ENCODE results near the gene PIH1D1. TPM values are rescaled to one million over a fixed set of nuclear protein-coding genes. Genes with fewer than 3 reads are reported as not detected.

PIH1D1 gene
- total RNA-seq, 2 experiments from 2014 or later, result 145 to 151 TPM

GRCh38 chr19:49488863-49489537 lies 37.4 kb upstream of the PIH1D1 start:
- peaks cover 0 to 8% of the 10 kb centered on the region in 2 experiments for H3K9me3 ChIP-seq (ENCODE audit: control insufficient read depth in 1 of 2, insufficient read depth in 1 of 2, low read length in 2 of 2)
- H3K4me3 Mint-ChIP-seq, result peak overlapping the region; percentile 91
- intact Hi-C loops (cut with DNase I, micrococcal nuclease), result loop anchor here in 1 of 2 experiments (2.0 to 10.0 kb wide), 2 partner anchors 14 to 404 kb away; partner anchors contain the start of genes FLT3LG and SNRNP70
- H3K36me3 Mint-ChIP-seq (ENCODE audit: low read depth), result peaks cover 86% of the 10 kb centered on the region
- ChIA-PET POLR2A (interaction anchor here (0.7 to 3.5 kb wide), 7 partner anchors 7 to 153 kb away, joined by 3 to 52 read pairs (median 12); partner anchors contain the start of genes PIH1D1, RPS11 and SCAF1), CTCF (interaction anchor here (0.8 to 1.5 kb wide), 7 partner anchors 13 to 81 kb away, joined by 3 to 5 read pairs (median 4); partner anchors contain the start of gene FLT3LG)
- no peak for TF ChIP-seq CTCF (IDR thresholded peaks at IDR 0.05)
- peaks cover 79% of the 10 kb centered on the region for H3K36me3 ChIP-seq (ENCODE audit: insufficient read depth, low read length)
- ATAC-seq (ENCODE audit: poor library complexity) (no peak), DNase-seq (peak in 1 of 14 experiments; percentile 20)
- no peaks in the 10 kb centered on the region for H3K9me3 Mint-ChIP-seq
- H3K4me1 Mint-ChIP-seq (ENCODE audit: low read depth), result peaks cover 67% of the 10 kb centered on the region
- no peaks in the 10 kb centered on the region for H3K27me3 ChIP-seq (ENCODE audit: control insufficient read depth in 1 of 2, insufficient read depth in 2 of 2, low read length in 2 of 2)
- no peaks in the 10 kb centered on the region for H3K27me3 Mint-ChIP-seq
- peaks cover 67% of the 10 kb centered on the region for H3K4me1 ChIP-seq (ENCODE audit: insufficient read depth, low read length)
- peak overlapping the region; percentile 92 for H3K27ac Mint-ChIP-seq
- peak overlapping the region; percentile 60 to 81 for H3K27ac ChIP-seq (ENCODE audit: low read depth in 1 of 2, low read length in 2 of 2)
- H3K4me3 ChIP-seq (ENCODE audit: low read length), result peak overlapping the region; percentile 77

GRCh38 chr19:49488046-49488862 lies 36.6 kb upstream of the PIH1D1 start:
- intact Hi-C loops (cut with DNase I, micrococcal nuclease), result loop anchor here in 1 of 2 experiments (2.0 to 10.0 kb wide), 2 partner anchors 13 to 403 kb away; partner anchors contain the start of genes FLT3LG and SNRNP70
- Histone ChIP-seq H3K4me3 (ENCODE audit: low read length) (peak overlapping the region; percentile 77), H3K9me3 (ENCODE audit: control insufficient read depth in 1 of 2, insufficient read depth in 1 of 2, low read length in 2 of 2) (peaks cover 0 to 3% of the 10 kb centered on the region in 2 experiments), H3K27me3 (ENCODE audit: control insufficient read depth in 1 of 2, insufficient read depth in 2 of 2, low read length in 2 of 2) (no peaks in the 10 kb centered on the region), H3K36me3 (ENCODE audit: insufficient read depth, low read length) (peaks cover 83% of the 10 kb centered on the region), H3K27ac (ENCODE audit: low read depth in 1 of 2, low read length in 2 of 2) (peak overlapping the region; percentile 60 to 81), H3K4me1 (ENCODE audit: insufficient read depth, low read length) (peaks cover 65% of the 10 kb centered on the region)
- Mint-ChIP-seq H3K9me3 (no peaks in the 10 kb centered on the region), H3K36me3 (ENCODE audit: low read depth) (peaks cover 92% of the 10 kb centered on the region), H3K4me3 (peak overlapping the region; percentile 91), H3K27ac (peak overlapping the region; percentile 92), H3K4me1 (ENCODE audit: low read depth) (peaks cover 63% of the 10 kb centered on the region), H3K27me3 (no peaks in the 10 kb centered on the region)
- ChIA-PET POLR2A (interaction anchor here (0.7 to 3.5 kb wide), 19 partner anchors 8 to 188 kb away, joined by 3 to 52 read pairs (median 5); partner anchors contain the start of genes ALDH16A1, PIH1D1, RPS11 and RRAS), CTCF (interaction anchor here (0.8 to 1.5 kb wide), 6 partner anchors 10 to 82 kb away, joined by 3 to 5 read pairs (median 4); no protein-coding TSS in a partner anchor)
- TF ChIP-seq CTCF (IDR thresholded peaks at IDR 0.05), result no peak
- ATAC-seq (ENCODE audit: poor library complexity) (no peak), DNase-seq (no peak)

Data from CD4-positive, alpha-beta T cell (primary cell).